Activated B cell treated with CpG ODN at 0.5 μM for 24 hours (primary cell): ENCODE results near the gene DENND6B. TPM values are rescaled to one million over a fixed set of nuclear protein-coding genes. Genes with fewer than 3 reads are reported as not detected.

Experiments
- ATAC-seq: fragments of 200-7000 bp; cut with Tn5 transposase; one replicate; pipeline ENCODE4 v1.10.0; 2021; ENCODE audit warnings: low read depth, mild to moderate bottlenecking, moderate library complexity
- CTCF ChIA-PET: fragments of 350-600 bp; sonication (Branson Sonifier 250); formaldehyde crosslinking; loops from one replicate; lab custom pipeline; 2021; ENCODE audit warnings: antibody characterized with exemption; lab: Charles Lee
- POLR2A ChIA-PET: fragments of 350-600 bp; sonication (Branson Sonifier 250); formaldehyde crosslinking; loops from one replicate; lab custom pipeline; 2021; ENCODE audit warnings: antibody characterized with exemption; lab: Charles Lee
- DNase-seq: peaks from one replicate; pipeline ENCODE4 v3.0.0; 2022
- H3K27ac Mint-ChIP-seq: one replicate; pipeline ENCODE4 v1.8.0; 2020; ENCODE audit warnings: mixed read lengths
- H3K27me3 Mint-ChIP-seq: one replicate; pipeline ENCODE4 v1.8.0; 2021; ENCODE audit warnings: mixed read lengths
- H3K36me3 Mint-ChIP-seq: one replicate; pipeline ENCODE4 v1.8.0; 2021; ENCODE audit warnings: low read depth, mixed read lengths
- H3K4me1 Mint-ChIP-seq: one replicate; pipeline ENCODE4 v1.8.0; 2021; ENCODE audit warnings: mixed read lengths
- H3K4me3 Mint-ChIP-seq: one replicate; pipeline ENCODE4 v1.8.0; 2020; ENCODE audit warnings: mild to moderate bottlenecking, mixed read lengths
- H3K9me3 Mint-ChIP-seq: one replicate; pipeline ENCODE4 v1.8.0; 2020; ENCODE audit warnings: mixed read lengths
- CTCF ChIP-seq: fragments of 200-600 bp; IDR thresholded peaks from one replicate; pipeline ENCODE4 v1.8.0; 2022; ENCODE audit warnings: antibody characterized with exemption, mild to moderate bottlenecking
- intact Hi-C: fragments of 100-400 bp; cut with micrococcal nuclease; formaldehyde crosslinking; loops from one replicate; pipeline ENCODE4 v1.15.1; 2024
- total RNA-seq: library from RNA; stranded (reverse); gene quantifications from 2 replicates; pipeline ENCODE4 v1.2.3, GENCODE V29; 2022

Gene DENND6B
- total RNA-seq, 1 donor from 2014 or later = 5.2 TPM

- TF ChIP-seq CTCF = no peak
- Mint-ChIP-seq H3K4me1 (peaks cover 16% of the 10 kb centered on the region), H3K27me3 (no peaks in the 10 kb centered on the region), H3K4me3 (no peak overlapping the region), H3K27ac (no peak overlapping the region), H3K36me3 (peaks cover 44% of the 10 kb centered on the region), H3K9me3 (no peaks in the 10 kb centered on the region)
- no peak for ATAC-seq
- ChIA-PET CTCF (interaction anchor here (0.6 kb wide), 1 partner anchor 157 kb away, joined by 3 read pairs; no protein-coding TSS in a partner anchor), POLR2A (interaction anchor here (0.6 kb wide), 1 partner anchor 180 kb away, joined by 5 read pairs; no protein-coding TSS in a partner anchor)
- no peak for DNase-seq
- intact Hi-C loops = no loop called here
These were observed 30.4 kb upstream of the DENND6B start for GRCh38 chr22:50357222-50357621.

- Mint-ChIP-seq H3K9me3 (no peaks in the 10 kb centered on the region), H3K36me3 (peaks cover 43% of the 10 kb centered on the region), H3K27ac (no peak overlapping the region), H3K4me3 (no peak overlapping the region), H3K27me3 (no peaks in the 10 kb centered on the region), H3K4me1 (peaks cover 10% of the 10 kb centered on the region)
- intact Hi-C loops = no loop called here
- DNase-seq (no peak), ATAC-seq (no peak)
- ChIA-PET POLR2A (no interaction called here), CTCF (no interaction called here)
- no peak for TF ChIP-seq CTCF
These were observed 29.4 kb upstream of the DENND6B start for GRCh38 chr22:50356186-50356585.

GRCh38 chr22:50348058-50348457 lies 21.2 kb upstream of the DENND6B start:
- H3K27ac Mint-ChIP-seq = no peak overlapping the region
- ChIA-PET POLR2A (no interaction called here), CTCF (no interaction called here)
- TF ChIP-seq CTCF = no peak
- no peak for ATAC-seq
- H3K27me3 Mint-ChIP-seq = no peaks in the 10 kb centered on the region
- H3K4me1 Mint-ChIP-seq = no peaks in the 10 kb centered on the region
- H3K36me3 Mint-ChIP-seq = peaks cover 15% of the 10 kb centered on the region
- intact Hi-C loops = no loop called here
- no peak for DNase-seq
- no peak overlapping the region for H3K4me3 Mint-ChIP-seq
- H3K9me3 Mint-ChIP-seq = no peaks in the 10 kb centered on the region

DNA sequence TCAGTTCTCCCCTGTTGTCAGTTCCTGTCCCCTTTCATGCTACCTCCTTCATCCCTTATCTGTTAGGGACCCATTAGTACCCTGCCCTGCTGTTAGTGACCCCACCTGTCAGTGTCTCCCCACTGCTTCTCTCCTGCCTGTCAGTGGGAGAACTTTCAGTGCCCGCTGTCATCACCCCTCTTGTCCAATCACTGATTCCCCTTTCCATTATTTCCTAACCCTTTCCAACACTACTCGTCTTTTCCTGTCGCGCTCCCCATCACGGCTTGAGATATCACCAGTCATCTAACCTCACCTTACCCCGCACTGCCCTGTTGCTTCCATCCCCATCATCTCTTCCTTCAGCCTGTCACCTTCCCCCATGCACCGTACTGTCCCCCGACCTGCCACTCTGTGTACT lies 20.3 kb upstream of the DENND6B start:
- Mint-ChIP-seq H3K9me3 (no peaks in the 10 kb centered on the region), H3K27me3 (no peaks in the 10 kb centered on the region), H3K4me1 (peaks cover 5% of the 10 kb centered on the region), H3K4me3 (no peak overlapping the region), H3K27ac (no peak overlapping the region), H3K36me3 (peaks cover 6% of the 10 kb centered on the region)
- no peak for TF ChIP-seq CTCF
- POLR2A ChIA-PET = no interaction called here
- CTCF ChIA-PET = no interaction called here
- intact Hi-C loops = no loop called here
- DNase-seq (no peak), ATAC-seq (no peak)

DNA sequence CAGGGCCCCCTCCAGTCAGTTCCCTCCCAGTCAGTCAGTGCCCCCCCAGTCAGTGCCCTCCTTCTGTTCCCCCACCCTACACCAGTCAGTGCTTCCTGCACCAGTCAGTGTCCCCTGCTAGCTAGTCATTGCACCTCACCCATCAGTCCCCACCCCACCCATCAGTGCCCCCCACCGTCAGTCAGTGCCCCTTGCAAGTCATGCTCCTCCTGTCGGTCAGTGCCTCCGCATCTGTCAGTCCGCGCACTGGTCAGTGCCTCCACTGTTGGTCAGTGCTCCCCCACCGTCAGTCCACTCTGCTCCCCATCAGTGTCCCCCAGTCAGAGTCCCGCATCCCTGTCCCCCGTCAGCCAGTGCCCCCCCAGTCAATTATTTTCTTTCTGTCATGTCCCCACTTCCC lies 19.7 kb upstream of the DENND6B start:
- Mint-ChIP-seq H3K4me1 (peaks cover 9% of the 10 kb centered on the region), H3K27ac (no peak overlapping the region), H3K27me3 (no peaks in the 10 kb centered on the region), H3K4me3 (no peak overlapping the region), H3K36me3 (peaks cover 2% of the 10 kb centered on the region), H3K9me3 (no peaks in the 10 kb centered on the region)
- intact Hi-C loops = no loop called here
- POLR2A ChIA-PET = no interaction called here
- DNase-seq (no peak), ATAC-seq (no peak)
- TF ChIP-seq CTCF = no peak
- CTCF ChIA-PET = no interaction called here
